Parathyroid adenoma (tissue), 2 donors: ENCODE measurements around the gene COL1A2.

Source experiments
- H2AFZ ChIP-seq: fragments of 300-600 bp; sonication (generic); one replicate; pipeline ENCODE4 v1.7.0; 2017; ENCODE audit warnings: antibody characterized with exemption, mild to moderate bottlenecking
- H3K27ac ChIP-seq: fragments of 300-600 bp; sonication (generic); one replicate; pipeline ENCODE4 v1.7.0; 2017
- H3K27me3 ChIP-seq: fragments of 300-600 bp; sonication (generic); one replicate; pipeline ENCODE4 v1.7.0; 2017; ENCODE audit warnings: low read length; ENCODE audit not compliant: control insufficient read depth, insufficient read depth
- H3K36me3 ChIP-seq: fragments of 300-600 bp; sonication (generic); one replicate; pipeline ENCODE4 v1.7.0; 2017; ENCODE audit warnings: low read length; ENCODE audit not compliant: control insufficient read depth, insufficient read depth
- H3K4me1 ChIP-seq: fragments of 300-600 bp; sonication (generic); one replicate; pipeline ENCODE4 v1.7.0; 2017; ENCODE audit warnings: control low read depth
- H3K4me2 ChIP-seq: fragments of 300-600 bp; sonication (generic); one replicate; pipeline ENCODE4 v1.7.0; 2017; ENCODE audit warnings: low read length
- H3K4me3 ChIP-seq: fragments of 300-600 bp; sonication (generic); one replicate; pipeline ENCODE4 v1.7.0; 2017; ENCODE audit warnings: low read depth, low read length
- H3K79me2 ChIP-seq: fragments of 300-600 bp; sonication (generic); one replicate; pipeline ENCODE4 v1.7.0; 2017; ENCODE audit warnings: control low read depth
- H3K9ac ChIP-seq: fragments of 300-600 bp; sonication (generic); one replicate; pipeline ENCODE4 v1.7.0; 2017; ENCODE audit warnings: mild to moderate bottlenecking
- H3K9me3 ChIP-seq: fragments of 300-600 bp; sonication (generic); one replicate; pipeline ENCODE4 v1.7.0; 2017; ENCODE audit warnings: low read length; ENCODE audit not compliant: control insufficient read depth
- TF ChIP-seq, protein P1 (sequence below): fragments of 300-600 bp; sonication (generic); IDR thresholded peaks from one replicate; pipeline ENCODE4 v1.7.0; 2017; ENCODE audit warnings: antibody characterized with exemption, mild to moderate bottlenecking
- donor health status: primary hyperparathyroidism.

The COL1A2 gene

GRCh38 chr7:94423863-94424735, 29.4 kb downstream of the COL1A2 start:
- H3K4me3 ChIP-seq = no peak overlapping the region
- H2AFZ ChIP-seq = no peak overlapping the region
- H3K36me3 ChIP-seq = no peaks in the 10 kb centered on the region
- no peak overlapping the region for H3K4me2 ChIP-seq
- H3K9ac ChIP-seq = no peak overlapping the region
- no peaks in the 10 kb centered on the region for H3K27me3 ChIP-seq
- H3K4me1 ChIP-seq = no peaks in the 10 kb centered on the region
- no peaks in the 10 kb centered on the region for H3K9me3 ChIP-seq
- no peaks in the 10 kb centered on the region for H3K79me2 ChIP-seq
- TF ChIP-seq, protein P1, sequence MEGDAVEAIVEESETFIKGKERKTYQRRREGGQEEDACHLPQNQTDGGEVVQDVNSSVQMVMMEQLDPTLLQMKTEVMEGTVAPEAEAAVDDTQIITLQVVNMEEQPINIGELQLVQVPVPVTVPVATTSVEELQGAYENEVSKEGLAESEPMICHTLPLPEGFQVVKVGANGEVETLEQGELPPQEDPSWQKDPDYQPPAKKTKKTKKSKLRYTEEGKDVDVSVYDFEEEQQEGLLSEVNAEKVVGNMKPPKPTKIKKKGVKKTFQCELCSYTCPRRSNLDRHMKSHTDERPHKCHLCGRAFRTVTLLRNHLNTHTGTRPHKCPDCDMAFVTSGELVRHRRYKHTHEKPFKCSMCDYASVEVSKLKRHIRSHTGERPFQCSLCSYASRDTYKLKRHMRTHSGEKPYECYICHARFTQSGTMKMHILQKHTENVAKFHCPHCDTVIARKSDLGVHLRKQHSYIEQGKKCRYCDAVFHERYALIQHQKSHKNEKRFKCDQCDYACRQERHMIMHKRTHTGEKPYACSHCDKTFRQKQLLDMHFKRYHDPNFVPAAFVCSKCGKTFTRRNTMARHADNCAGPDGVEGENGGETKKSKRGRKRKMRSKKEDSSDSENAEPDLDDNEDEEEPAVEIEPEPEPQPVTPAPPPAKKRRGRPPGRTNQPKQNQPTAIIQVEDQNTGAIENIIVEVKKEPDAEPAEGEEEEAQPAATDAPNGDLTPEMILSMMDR = no peak
- no peak overlapping the region for H3K27ac ChIP-seq

DNA sequence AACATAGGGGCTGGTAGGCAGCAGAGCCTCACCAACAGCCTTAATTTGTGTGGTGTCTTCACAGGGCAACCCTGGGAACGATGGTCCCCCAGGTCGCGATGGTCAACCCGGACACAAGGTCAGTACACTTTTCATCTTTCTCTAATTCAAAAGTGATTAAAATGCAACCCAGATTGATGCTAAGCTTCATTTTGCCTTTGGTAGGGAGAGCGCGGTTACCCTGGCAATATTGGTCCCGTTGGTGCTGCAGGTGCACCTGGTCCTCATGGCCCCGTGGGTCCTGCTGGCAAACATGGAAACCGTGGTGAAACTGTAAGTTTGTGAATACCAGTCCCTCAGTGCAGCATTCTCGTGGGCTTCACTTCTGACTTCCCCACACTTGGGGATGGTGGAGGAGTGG, 30.9 kb downstream of the COL1A2 start:
- Histone ChIP-seq H2AFZ (no peak overlapping the region), H3K9ac (no peak overlapping the region), H3K4me1 (no peaks in the 10 kb centered on the region), H3K36me3 (no peaks in the 10 kb centered on the region), H3K27ac (no peak overlapping the region), H3K9me3 (no peaks in the 10 kb centered on the region), H3K79me2 (no peaks in the 10 kb centered on the region), H3K4me2 (no peak overlapping the region), H3K27me3 (no peaks in the 10 kb centered on the region), H3K4me3 (no peak overlapping the region)
- TF ChIP-seq, protein P1 = no peak

- no peak overlapping the region for H3K27ac ChIP-seq
- no peak overlapping the region for H3K4me3 ChIP-seq
- H3K36me3 ChIP-seq = no peaks in the 10 kb centered on the region
- no peaks in the 10 kb centered on the region for H3K27me3 ChIP-seq
- no peak overlapping the region for H3K9ac ChIP-seq
- H2AFZ ChIP-seq = no peak overlapping the region
- H3K4me1 ChIP-seq = no peaks in the 10 kb centered on the region
- H3K9me3 ChIP-seq = no peaks in the 10 kb centered on the region
- no peaks in the 10 kb centered on the region for H3K79me2 ChIP-seq
- no peak overlapping the region for H3K4me2 ChIP-seq
- TF ChIP-seq, protein P1 = no peak
Measured at GRCh38 chr7:94426980-94427875, 32.5 kb downstream of the COL1A2 start.

- Histone ChIP-seq H3K4me3 (no peak overlapping the region), H3K36me3 (no peaks in the 10 kb centered on the region), H3K4me2 (no peak overlapping the region), H3K9ac (no peak overlapping the region), H3K79me2 (no peaks in the 10 kb centered on the region), H2AFZ (no peak overlapping the region), H3K27me3 (no peaks in the 10 kb centered on the region), H3K4me1 (no peaks in the 10 kb centered on the region), H3K27ac (no peak overlapping the region), H3K9me3 (no peaks in the 10 kb centered on the region)
- TF ChIP-seq, protein P1 = no peak
Measured at GRCh38 chr7:94429153-94429552, 34.5 kb downstream of the COL1A2 start.
